Gastrocnemius medialis (tissue), 4 donors: ENCODE results near the gene IFITM5. TPM values are rescaled to one million over a fixed set of nuclear protein-coding genes. Genes with fewer than 3 reads are reported as not detected.

Experiments
- ATAC-seq, 2 donors: fragments of 150-250 bp; one replicate each; pipeline ENCODE4 v1.9.1; 2016
- DNase-seq, 2 donors: peaks; one replicate each; pipeline ENCODE4 v3.0.0-alpha.2; 2019
- H3K27ac ChIP-seq, 4 donors: fragments of 200-600 bp; sonication (generic); 1 replicate in 1 of 4; 2 replicates in 3 of 4; pipeline ENCODE4 v1.5.1; 2016 to 2018; ENCODE audit warnings: mild to moderate bottlenecking in 2 of 4, moderate library complexity in 1 of 4
- H3K27me3 ChIP-seq, 3 donors: fragments of 200-600 bp; sonication (generic) in 2 of 3; 1 replicate in 1 of 3; 2 replicates in 2 of 3; pipeline versions ENCODE4 v1.5.1 to v1.6.0; 2016 to 2019; ENCODE audit warnings: mild to moderate bottlenecking in 1 of 3, moderate library complexity in 1 of 3
- H3K36me3 ChIP-seq, 2 donors: fragments of 200-600 bp; sonication (generic) in 1 of 2; one replicate each; pipeline ENCODE4 v1.5.1; 2017 to 2018
- H3K4me1 ChIP-seq, 2 donors: fragments of 200-600 bp; sonication (generic) in 1 of 2; one replicate each; pipeline ENCODE4 v1.5.1; 2016 to 2017; ENCODE audit warnings: mild to moderate bottlenecking in 2 of 2
- H3K4me3 ChIP-seq, 4 donors: fragments of 200-600 bp; sonication (generic) in 3 of 4; 1 replicate in 1 of 4; 2 replicates in 3 of 4; pipeline ENCODE4 v1.5.1; 2016 to 2019; ENCODE audit warnings: mild to moderate bottlenecking in 2 of 4
- H3K9me3 ChIP-seq, 3 donors: fragments of 200-600 bp; sonication (generic) in 2 of 3; 1 replicate in 1 of 3; 2 replicates in 2 of 3; pipeline ENCODE4 v1.5.1; 2016 to 2019
- CTCF ChIP-seq, 5 experiments: fragments of 450-650 bp in 3 of 5; fragments of 200-600 bp in 2 of 5; sonication (generic) in 2 of 5; IDR thresholded peaks in 4 of 5; conservative IDR thresholded peaks in 1 of 5; 1 replicate in 4 of 5; 2 replicates in 1 of 5; pipeline ENCODE4 v1.5.1; 2016 to 2019; ENCODE audit warnings: antibody characterized with exemption in 5 of 5, mild to moderate bottlenecking in 3 of 5, moderate library complexity in 3 of 5
- POLR2A ChIP-seq, 2 donors: fragments of 450-650 bp; IDR thresholded peaks; one replicate each; pipeline ENCODE4 v1.6.1; 2017; ENCODE audit warnings: antibody characterized with exemption in 2 of 2, mild to moderate bottlenecking in 2 of 2, moderate library complexity in 2 of 2
- in situ Hi-C, 4 donors: fragments of 200-750 bp; cut with MboI; loops; one replicate each; pipeline versions ENCODE4 v1.15.0 to v1.8.0; 2017; ENCODE audit warnings: low sequenced_read_pairs in 4 of 4
- intact Hi-C: fragments of 100-400 bp; cut with DNase I; formaldehyde crosslinking; loops from one replicate; pipeline ENCODE4 v1.15.1; 2023; ENCODE audit warnings: low total_unique reads
- total RNA-seq, 4 donors: library from RNA; depleted of rRNA; stranded (reverse); fragments of >200 nt; gene quantifications; one replicate each; pipeline versions ENCODE4 v1.1.0 to v1.2.3, GENCODE V29; 2016

Gene IFITM5
- total RNA-seq, 4 donors from 2014 or later, result not detected

GRCh38 chr11:297586-298405 lies 1.5 kb downstream of the IFITM5 start:
- intact Hi-C loops, result no loop called here
- no peak overlapping the region for H3K27ac ChIP-seq

GRCh38 chr11:297051-297585 lies 2.2 kb downstream of the IFITM5 start:
- Histone ChIP-seq H3K27me3 (peaks cover 0 to 27% (median 23%) of the 10 kb centered on the region in 3 donors), H3K4me3 (no peak overlapping the region), H3K9me3 (no peaks in the 10 kb centered on the region), H3K4me1 (no peaks in the 10 kb centered on the region), H3K27ac (no peak overlapping the region), H3K36me3 (no peaks in the 10 kb centered on the region)
- in situ Hi-C loops (no loop called here), intact Hi-C loops (no loop called here)
- ATAC-seq, result no peak
- TF ChIP-seq POLR2A (IDR thresholded peaks at IDR 0.05) (no peak), CTCF (IDR thresholded peaks at IDR 0.05 in 4 of 5, conservative IDR thresholded peaks at IDR 0.05 in 1 of 5) (no peak)
- DNase-seq, result no peak

More at GRCh38 chr11:297586-298405, 1.5 kb downstream of the IFITM5 start:
- peaks cover 0 to 27% (median 26%) of the 10 kb centered on the region in 3 donors for H3K27me3 ChIP-seq
- H3K36me3 ChIP-seq, result no peaks in the 10 kb centered on the region
- no peak for ATAC-seq
- no peak for TF ChIP-seq CTCF (IDR thresholded peaks at IDR 0.05 in 4 of 5, conservative IDR thresholded peaks at IDR 0.05 in 1 of 5)
- TF ChIP-seq POLR2A (IDR thresholded peaks at IDR 0.05), result no peak
- H3K9me3 ChIP-seq, result no peaks in the 10 kb centered on the region
- H3K4me1 ChIP-seq, result no peaks in the 10 kb centered on the region
- DNase-seq, result no peak
- in situ Hi-C loops, result no loop called here
- no peak overlapping the region for H3K4me3 ChIP-seq

GRCh38 chr11:296171-297050 lies 2.9 kb downstream of the IFITM5 start:
- no peak for DNase-seq
- Histone ChIP-seq H3K9me3 (no peaks in the 10 kb centered on the region), H3K4me1 (no peaks in the 10 kb centered on the region), H3K4me3 (no peak overlapping the region), H3K27me3 (peaks cover 0 to 27% (median 23%) of the 10 kb centered on the region in 3 donors), H3K27ac (no peak overlapping the region), H3K36me3 (no peaks in the 10 kb centered on the region)
- in situ Hi-C loops, result no loop called here
- intact Hi-C loops, result no loop called here
- ATAC-seq, result no peak
- TF ChIP-seq CTCF (IDR thresholded peaks at IDR 0.05 in 4 of 5, conservative IDR thresholded peaks at IDR 0.05 in 1 of 5) (no peak), POLR2A (IDR thresholded peaks at IDR 0.05) (no peak)

- TF ChIP-seq CTCF (IDR thresholded peaks at IDR 0.05 in 4 of 5, conservative IDR thresholded peaks at IDR 0.05 in 1 of 5) (no peak), POLR2A (IDR thresholded peaks at IDR 0.05) (no peak)
- intact Hi-C loops (no loop called here), in situ Hi-C loops (no loop called here)
- Histone ChIP-seq H3K9me3 (no peaks in the 10 kb centered on the region), H3K27ac (no peak overlapping the region), H3K36me3 (no peaks in the 10 kb centered on the region), H3K27me3 (peaks cover 0 to 25% (median 23%) of the 10 kb centered on the region in 3 donors), H3K4me1 (no peaks in the 10 kb centered on the region), H3K4me3 (no peak overlapping the region)
- no peak for DNase-seq
- ATAC-seq, result no peak
These were observed 3.8 kb downstream of the IFITM5 start for GRCh38 chr11:295351-296170.
